IPS-NIHi7 (cell line): ENCODE measurements around the gene CD47.
A peak's percentile ranks its signal among the peaks of the same experiment; 100 is the strongest.

Experiments used
- DNase-seq: peaks from one replicate; pipeline ENCODE4 v3.0.0; 2012; ENCODE audit warnings: mixed read lengths; ENCODE audit errors: extremely low spot score

The CD47 gene

DNA sequence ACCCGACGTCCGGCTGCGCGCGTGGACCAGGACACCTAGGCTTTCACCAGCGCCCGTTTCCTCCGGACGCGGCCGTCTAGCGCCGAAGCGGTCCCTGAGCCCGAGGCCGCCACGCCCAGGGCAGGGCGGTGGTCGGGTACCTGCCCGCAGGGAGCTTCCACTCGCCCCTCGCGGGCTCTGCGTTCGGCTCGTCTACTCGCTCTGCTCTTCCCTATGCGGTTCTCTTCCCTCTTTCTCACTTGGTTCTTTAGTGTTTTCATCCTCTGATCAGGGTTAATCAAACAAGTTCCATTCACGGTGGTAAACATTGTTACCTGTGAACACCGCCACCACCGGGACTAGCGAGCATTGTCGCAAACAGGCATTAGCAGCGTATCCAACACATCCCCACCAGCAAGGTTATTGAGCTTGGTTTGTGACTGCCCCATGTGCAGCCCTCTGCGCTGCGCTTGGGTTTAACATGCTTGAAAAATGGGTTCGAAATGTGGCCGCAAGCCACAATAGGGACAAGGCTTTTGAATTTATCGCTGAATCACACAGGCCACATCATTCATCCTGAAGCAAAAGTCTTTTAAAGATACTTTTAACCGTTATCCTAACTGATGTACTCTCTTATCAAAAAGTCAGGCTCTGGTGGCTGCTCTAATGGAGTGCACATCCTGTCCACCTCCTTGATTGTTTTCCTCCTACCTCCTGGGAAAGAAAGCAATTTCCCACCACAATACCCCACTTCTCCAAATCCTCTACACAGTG lies 843 bp upstream of the CD47 start:
- DNase-seq, result peak; percentile 40

DNA sequence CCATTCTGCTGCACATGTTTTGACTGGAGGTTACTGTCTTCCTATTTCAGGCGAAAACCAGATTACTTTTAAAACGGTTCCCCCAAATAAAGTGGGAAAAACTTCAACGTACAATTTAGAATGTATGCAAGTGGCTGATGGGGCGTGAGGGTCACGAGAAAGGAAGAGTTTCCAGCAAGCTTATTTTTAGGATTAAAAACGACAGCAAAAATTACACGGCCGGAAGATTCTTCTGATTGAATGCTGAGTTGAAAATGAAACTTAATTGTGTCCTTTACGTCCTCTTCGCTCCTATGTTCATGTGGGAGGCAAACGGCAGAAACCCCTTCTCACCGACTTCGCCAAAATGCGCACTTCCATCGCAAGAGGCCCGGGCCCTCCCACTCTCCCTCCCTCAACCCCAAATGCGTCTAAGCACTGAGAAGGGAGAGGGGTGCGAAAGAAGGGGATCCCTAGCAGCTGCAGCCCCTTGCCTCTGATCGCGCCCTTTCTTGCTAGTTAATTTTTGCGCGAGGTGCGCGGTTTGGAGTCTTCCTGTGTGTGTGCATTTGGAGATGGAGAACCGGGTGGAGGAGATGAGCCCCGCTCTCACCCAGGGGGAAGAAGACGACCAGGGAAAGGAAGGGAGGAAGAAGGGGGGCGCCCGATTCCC lies 656 bp downstream of the CD47 start:
- peak; percentile 44 for DNase-seq

DNA sequence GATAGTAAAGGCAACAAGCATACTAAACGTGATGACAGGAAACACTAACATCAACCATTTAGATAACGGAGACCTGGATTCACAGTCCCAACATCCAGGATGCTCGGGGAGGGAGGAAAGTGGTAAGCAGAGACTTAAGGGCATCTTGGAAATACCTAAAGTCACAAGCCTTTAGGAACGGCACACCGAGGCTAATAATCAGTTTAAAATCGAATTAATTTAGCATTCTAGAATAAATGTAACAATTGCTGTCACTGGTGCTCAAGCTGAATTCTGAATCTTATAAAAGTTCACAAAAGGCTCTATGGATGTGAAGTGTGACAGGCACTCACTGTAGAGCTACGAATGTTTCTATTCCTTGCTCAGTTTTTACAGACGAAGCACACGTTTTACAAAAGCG lies 1.3 kb downstream of the CD47 start:
- DNase-seq, result no peak

DNA sequence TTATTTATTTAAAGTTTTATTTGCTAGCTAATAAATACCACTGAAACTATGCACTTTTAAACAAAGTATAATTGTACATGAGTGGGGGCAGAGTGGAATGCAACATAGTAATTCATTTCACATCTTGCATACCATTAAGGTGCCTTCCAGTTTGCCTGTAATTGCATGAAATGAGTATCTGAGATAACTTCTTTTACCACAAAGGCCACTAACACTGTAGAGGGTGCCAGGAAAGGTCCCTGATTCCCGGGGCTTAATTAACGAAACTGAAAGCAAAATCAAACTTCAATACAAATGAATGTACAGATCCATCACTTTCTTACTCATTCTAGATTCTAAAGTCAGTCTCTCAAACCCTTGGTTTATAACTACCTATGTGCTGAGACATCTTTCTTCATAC lies 2.1 kb downstream of the CD47 start:
- DNase-seq, result no peak

DNA sequence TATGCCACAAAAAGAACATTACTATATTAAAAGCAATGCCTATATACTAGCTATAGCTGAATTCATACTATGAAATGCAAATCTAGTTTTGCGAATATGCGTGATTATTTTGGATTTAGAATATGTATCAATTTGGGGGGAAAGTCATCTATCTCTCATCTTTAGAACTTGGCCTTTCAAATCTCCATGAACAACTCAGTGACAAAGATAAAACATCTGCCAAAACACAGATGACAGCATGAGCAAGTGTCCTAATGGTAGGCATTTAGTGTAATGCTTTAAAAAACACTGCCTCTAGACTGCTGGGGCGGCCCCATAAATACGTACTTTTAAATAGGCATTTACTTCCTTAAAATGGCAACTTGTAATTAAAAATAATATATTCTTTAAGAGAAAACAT lies 2.7 kb downstream of the CD47 start:
- DNase-seq, result no peak

DNA sequence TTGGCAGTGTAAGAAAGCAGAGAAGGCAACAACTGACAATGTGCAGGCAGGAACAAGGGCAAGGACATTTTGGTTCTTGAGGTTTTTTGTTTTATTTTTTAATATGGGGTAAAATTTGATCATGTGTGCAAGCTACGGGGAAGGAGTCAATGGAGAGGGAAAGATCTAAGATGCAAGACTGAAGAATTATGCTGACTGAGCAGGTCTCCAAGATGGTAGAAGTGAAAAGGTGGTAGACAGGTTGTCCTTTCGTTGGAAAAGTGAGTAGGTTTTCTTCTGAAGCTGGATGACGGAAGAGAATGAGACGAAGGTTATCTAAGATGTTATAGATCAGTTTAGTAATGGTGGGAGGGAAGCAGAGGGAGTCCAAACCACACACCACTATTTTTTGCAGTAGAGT lies 4.2 kb downstream of the CD47 start:
- no peak for DNase-seq

DNA sequence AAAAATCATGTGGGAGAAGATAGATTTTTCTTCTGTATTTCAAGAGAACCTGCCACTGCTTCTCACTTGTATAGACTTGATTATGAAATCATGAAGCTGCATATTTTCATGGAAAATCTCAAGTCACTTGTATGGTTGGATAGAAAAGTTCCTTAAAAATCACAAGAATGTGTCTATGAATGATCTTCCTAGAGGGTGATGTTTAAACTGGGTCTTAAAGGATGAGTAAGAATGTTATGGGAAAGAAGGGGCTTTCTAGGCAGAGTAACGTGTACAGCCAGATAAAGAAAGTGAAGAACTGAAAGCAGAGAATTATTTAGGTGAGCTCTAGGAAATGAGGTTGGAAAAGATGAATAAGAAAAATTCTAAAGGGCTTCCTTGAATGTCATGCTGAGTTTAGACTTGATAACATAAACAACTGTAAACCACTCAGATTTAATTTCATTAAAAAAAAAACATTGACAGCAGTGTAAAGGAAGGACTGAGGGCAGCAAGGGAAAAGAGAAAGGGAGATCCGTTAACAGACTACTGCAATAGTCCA lies 5.0 kb downstream of the CD47 start:
- no peak for DNase-seq

DNA sequence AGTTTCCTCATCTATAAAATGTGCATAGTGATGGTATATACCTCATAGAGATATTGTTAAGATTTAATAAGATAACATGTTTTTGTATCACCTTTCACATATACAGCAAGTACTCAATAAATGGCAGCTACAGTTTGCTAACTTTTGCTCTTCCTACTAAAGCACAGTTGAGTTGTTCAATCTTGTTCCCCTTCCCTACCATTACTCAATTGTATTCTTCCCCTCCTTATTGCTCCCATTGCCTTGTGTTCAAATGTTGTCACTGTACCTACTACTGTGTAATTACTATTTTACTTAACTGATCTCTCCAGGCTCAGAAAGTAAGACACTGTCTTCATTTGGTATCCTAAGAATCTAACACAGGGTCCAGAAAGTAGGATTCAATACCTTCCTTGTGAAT lies 5.5 kb downstream of the CD47 start:
- DNase-seq, result no peak

DNA sequence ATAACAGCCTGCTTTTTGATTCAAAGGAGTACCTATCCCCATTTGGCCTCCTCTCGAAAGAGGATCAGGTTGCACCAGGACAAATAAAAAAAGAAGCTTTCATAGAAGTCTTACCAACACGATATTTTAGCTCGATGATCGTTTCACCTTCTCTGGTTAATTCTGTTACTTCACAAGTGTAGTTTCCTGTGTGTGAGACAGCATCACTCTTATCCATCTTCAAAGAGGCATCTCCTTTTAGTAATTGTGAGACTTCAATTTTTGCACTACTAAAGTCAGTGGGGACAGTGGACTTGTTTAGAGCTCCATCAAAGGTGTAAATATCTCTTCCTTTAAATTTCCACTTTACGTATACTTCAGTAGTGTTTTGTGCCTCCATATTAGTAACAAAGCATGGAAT lies 11.0 kb downstream of the CD47 start:
- DNase-seq, result no peak

DNA sequence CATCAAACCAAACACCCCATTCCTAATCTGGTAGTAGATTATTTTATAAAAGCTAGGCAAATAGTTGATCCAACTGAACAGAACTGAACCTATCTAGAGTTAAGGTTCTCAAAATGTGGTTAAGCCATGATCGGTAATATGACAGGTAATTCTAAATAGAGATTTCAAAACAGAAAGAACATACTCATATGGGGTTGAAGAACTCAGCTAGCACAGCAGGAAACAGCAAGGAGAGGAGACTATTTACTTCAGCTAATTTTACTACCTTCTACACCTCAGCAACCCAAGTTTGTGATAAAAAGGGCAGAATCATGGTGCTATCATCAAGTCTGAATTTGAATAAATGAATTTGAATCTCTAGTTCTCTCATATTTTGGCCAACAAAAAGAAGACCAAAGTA lies 11.8 kb downstream of the CD47 start:
- no peak for DNase-seq

DNA sequence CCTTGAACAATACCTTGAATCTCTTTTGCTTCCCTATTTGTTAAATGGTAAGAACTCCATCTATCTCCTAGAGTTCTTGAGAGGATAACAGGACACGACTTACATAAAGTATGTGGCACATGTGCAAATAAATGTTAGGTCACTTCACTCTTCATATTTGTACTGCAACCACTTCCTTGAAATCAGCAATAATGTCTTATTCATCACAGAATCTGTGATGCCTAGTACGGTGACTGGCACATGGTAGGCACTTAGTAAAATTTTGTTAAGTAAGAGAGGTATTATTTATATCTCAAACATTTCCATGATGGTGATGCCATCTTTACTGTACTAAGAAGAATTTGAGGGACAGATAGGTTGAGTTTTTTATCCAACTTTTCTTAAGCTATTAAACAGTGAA lies 14.3 kb downstream of the CD47 start:
- DNase-seq, result no peak

DNA sequence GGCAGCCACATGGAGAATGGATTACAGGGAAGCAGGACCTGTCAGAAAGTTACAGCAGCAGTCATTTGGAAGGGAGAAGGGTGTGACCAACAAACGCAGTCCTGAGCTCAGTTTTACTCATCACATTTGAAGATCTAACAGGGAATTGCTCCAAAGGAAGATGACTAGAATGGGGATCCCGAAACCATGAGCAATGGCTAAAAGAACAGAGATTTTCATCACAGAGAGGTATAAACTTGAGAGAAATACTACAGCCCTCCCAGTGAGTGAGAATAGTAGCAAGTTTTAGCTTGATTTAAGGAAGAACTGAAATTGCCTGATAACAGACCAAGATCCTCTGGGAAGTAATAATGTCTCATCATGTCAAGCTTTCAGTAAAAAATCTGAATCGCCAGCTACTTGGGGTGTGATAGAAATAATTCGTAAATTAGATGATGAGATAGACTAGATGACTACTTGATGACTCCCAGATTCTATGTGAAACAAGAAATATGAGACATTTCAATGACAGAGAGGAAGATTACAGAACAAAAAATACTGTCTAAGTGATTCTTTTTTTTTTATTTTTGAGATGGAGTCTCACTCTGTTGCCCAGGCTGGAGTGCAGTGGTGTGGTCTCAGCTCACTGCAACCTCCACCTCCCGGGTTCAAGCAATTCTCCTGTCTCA lies 16.9 kb downstream of the CD47 start:
- DNase-seq, result no peak

DNA sequence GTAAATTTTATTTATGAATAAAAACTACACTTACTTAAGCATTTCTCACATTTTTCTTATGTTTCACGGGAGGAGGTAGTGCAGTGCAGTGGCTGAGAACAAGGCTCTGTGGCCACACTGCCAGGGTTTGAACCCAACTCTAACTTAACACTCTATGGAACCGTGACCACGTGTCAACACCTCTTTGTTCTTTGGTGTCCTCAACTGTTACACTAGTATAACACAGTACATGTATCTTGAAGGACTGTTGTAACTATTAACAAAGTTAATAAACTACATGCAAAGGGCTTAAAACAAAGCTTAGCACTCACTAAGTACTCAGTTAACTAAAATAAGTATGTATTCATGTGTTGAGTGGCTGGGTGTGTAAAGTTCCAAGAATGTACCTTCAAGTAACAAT lies 19.5 kb downstream of the CD47 start:
- DNase-seq, result no peak

DNA sequence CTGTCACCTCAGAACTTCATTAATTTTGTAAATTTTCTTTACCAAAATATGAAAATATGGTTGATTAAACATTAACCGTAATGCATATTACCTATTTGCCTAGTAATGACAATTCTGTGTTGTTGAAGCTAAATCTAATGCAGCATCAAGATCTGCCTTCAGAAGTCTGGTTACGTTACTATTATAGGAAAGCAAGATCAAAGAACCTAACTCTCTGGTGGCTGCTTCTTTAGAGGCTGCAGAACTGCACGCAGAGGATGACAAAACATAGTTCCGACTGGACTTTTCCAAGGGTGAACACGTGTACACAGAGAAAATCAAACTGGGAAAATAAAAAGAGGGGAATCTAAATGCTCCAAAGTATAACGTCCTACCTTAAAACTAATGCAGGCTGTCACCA lies 20.5 kb downstream of the CD47 start:
- DNase-seq, result no peak

DNA sequence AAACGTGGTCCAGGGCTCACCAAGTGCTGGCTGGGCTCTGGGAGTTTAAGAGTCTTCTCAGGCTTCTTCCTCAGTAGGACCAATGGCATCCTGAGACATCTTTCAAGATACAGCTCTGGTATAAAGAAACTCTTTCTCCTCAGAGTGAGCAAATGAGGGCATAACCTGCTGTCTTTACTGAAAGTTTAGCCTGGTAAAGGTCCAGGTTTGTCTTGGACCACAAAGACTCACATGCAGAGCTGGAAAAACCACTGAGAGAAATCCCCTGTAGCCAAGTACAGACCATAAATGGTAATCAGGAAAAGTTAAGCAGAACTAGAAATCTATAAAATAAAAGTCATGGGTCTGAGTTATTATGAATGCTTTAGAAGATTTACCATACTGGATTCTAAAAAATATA lies 23.1 kb downstream of the CD47 start:
- no peak for DNase-seq

DNA sequence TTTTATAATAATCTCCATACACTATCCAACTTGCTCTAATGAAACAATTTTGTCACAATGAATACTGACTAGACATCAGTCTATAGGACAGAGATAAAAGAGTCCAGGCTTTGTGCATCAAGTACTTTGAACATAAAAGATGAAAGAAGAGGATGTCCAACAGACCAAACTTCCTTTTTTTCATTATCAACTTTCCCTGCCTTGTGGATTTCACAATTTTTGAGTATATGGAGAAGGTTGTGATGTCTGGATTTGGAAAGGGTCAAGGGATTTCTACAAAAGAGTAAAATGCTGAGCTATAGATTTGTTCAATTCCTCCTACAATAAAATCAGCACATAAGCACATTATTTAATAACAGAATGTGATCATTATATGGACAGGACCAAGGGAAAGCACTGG lies 25.7 kb downstream of the CD47 start:
- no peak for DNase-seq

DNA sequence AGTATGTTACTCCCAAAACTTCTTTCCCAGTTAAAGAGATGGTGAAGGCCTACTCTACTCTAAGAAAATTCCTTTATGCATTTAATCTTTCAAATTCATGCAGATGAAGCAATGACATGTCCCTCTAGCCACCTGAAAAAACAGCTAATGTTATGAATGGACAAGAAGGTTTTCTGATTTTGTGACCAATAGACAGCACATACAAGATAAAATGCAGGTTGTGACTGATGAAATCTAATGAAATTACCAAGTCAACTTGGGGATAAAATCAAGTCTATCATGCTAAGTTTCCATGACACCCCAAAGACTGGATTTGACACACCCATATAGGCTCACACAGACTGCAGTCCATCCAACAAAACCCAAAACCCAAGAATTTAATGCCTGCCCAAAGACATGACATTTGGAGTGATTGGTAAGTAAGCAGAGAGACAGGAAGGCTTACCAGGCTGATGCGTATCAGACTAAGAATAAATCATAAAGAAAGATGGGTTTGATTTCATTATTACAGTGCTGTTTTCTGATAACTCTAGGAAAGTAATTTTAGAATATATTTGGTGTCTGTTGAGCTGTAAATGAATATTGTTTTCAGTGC lies 26.4 kb downstream of the CD47 start:
- DNase-seq, result no peak

DNA sequence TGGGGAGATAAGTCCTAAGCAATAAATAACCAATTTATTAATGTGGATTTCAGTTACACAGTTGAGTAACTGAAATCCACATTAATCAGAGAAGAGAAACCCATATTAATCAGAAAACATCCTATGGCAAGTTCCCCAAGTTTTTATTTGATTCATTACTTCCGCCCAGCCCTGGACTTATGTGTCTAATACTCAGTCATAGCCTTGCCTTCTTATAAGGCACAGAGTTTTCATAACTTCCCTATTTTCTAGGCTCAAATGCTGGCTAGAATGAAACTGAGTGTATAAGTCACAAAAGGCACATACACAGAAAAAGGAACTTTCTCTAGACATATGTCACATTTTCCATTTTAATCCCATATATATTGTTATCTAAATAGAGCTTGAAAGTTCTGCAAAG lies 28.8 kb downstream of the CD47 start:
- no peak for DNase-seq

DNA sequence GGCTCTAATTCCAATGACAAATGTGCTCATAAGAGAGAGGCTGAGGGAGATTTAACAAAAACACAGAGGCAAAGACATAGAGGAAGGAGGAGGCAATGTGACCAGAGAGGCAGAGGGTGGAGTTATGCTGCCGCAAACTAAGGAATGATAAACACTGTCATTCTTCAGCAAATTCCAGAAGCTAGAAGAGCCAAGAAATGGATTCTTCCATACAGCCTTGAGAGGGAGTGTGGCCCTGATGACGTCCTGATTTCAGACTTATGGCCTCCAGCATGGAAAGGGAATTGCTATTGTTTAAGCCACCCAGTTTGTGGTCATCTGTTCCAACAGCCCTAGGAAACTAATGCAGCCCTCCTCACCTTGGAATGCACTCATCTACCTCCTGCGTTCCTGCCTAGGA lies 30.5 kb downstream of the CD47 start:
- DNase-seq, result no peak

DNA sequence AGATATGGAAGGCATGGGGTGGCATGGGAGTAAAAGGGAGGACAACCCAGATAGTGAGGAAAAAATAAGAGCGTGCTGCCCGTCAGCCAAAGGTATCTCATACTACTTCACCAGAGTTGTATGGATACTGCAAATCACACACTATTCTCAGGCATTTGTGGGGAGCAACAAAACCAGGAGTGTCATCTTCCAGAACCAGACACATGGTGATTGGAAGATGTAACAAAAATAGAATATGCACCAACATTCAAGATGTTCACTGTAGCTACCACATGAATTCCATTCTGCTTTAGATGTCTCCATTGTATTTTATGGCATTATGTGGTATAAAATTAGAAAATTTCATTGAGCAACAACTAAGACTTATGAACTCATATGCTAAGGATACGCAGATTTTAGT lies 34.9 kb downstream of the CD47 start:
- DNase-seq, result no peak

DNA sequence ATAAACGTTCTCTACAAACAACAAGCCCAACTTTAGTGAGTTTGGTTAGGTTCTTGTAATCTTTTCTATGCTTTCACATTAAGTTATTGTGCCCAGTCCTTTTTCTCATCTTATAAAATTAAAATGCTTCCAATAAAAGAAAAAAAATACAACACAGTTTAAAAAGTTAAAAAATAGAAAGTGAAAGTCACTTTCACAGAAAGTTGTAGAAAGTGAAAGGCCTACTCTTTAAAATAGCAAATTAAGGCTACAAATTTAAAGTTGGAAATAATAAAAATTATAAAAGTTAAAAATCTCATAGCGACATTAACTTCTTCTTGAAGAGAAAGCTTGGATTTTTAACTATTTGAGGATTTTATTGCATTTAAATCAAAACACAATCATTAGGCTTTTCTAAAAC lies 35.9 kb downstream of the CD47 start:
- no peak for DNase-seq

DNA sequence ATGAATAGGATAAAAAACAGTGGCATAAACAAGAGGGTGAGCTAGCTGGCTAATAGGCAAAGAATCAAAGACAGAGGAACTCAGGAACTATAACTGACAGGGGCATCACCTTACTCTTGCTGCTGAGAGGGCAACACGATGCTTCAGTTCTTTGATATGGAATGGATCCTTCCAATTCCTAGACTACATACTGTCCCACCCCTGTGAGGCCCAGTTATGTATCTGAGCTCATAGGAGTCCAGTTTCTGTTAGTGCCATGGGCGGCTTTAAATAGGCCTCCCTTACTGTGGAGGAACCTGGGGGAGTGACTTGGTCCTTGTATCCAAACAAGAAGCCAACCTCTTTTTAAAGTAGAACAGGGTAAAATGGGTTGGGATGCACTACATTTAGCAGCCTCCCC lies 37.3 kb downstream of the CD47 start:
- DNase-seq, result no peak

DNA sequence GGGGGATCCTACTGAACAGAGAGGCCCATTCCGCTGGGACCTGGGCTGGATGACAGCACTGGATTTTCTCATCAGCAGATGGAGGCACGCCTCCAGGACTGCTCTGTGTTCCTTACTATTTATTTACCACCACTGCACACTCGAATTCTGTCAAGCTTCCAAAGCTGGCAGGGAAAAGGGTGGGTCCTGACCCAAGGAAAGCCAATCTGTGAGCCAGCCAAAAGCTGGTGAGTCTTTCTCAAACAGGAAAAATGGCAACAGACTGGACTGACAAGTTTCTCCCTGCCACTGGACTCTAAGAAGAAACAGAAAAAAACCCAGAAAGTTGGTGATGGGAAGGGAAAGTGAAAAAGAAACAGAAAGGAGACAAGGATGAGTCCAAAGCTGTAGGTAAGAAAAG lies 37.8 kb downstream of the CD47 start:
- DNase-seq, result no peak
